Measurements from ENCODE around the gene TBCB. TPM values are rescaled to one million over a fixed set of nuclear protein-coding genes. Genes with fewer than 3 reads are reported as not detected.

TBCB gene
- total and polyA plus RNA-seq, 2 donors (not counting 3 experiments of a cell fraction or from before 2014, with no cell fraction given), result 178 to 363 TPM

DNA sequence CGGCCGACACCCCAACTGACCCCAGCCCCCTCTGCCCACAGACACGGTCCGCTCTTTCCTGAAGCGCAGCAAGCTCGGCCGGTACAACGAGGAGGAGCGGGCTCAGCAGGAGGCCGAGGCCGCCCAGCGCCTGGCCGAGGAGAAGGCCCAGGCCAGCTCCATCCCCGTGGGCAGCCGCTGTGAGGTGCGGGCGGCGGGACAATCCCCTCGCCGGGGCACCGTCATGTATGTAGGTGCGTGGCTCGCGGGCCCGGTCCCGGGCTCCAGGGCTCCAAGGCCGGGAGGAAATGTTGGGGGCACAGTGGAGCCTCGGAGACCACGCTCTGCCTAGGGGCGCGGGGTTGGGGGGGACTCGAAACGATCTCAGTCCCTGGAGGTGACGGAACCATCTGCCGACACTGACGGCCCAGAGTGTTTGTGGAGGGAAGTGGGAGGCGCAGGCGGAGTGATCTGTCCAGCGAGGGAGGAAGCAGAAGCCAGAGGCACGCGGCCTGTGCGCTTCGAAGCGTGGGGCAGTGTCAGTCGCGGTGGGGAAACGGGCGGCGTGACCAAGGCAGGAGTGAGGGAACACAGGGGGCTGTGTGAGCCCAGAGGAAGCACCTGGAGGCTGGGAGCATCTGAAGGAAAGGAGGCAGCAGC is 6.3 kb downstream of the TBCB start:
- DNase-seq (ENCODE audit: low read depth, low spot score) (no peak), FAIRE-seq (no peak)
- no peaks in the 10 kb centered on the region for H3K4me1 ChIP-seq (ENCODE audit: control insufficient read depth, extremely low read depth, insufficient read depth, low read length)
- H3K36me3 ChIP-seq (ENCODE audit: control insufficient read depth in 2 of 2, extremely low read depth in 1 of 2, insufficient read depth in 2 of 2, low read length in 2 of 2), result peaks cover 6 to 27% of the 10 kb centered on the region in 2 experiments
- intact Hi-C loops (cut with micrococcal nuclease) (no loop called here), dilution Hi-C loops (cut with MboI; ENCODE audit: extremely low pct_ligation_motif_present, low sequenced_read_pairs) (no loop called here)
- H3K27ac ChIP-seq (ENCODE audit: insufficient read depth, low read depth, low read length), result no peak overlapping the region
- H2AFZ ChIP-seq (ENCODE audit: low read depth, low read length), result no peak overlapping the region
- H3K9me1 ChIP-seq (replicated peaks; ENCODE audit: control insufficient read depth, extremely low read depth, insufficient read depth, low read length), result no peaks in the 10 kb centered on the region
- no TSS peak for BruUV-seq (replicated peaks)
- H3K4me3 ChIP-seq (replicated peaks in 1 of 3; ENCODE audit: insufficient read depth in 1 of 3, low read depth in 1 of 3, low read length in 3 of 3), result no peak overlapping the region
- no peak overlapping the region for H3K9ac ChIP-seq (replicated peaks; ENCODE audit: extremely low read depth, insufficient read depth, low read length)
- ChIA-PET CTCF (no interaction called here), POLR2A (no interaction called here)
- H3K9me3 ChIP-seq (replicated peaks; ENCODE audit: control insufficient read depth, insufficient read depth, low read length), result no peaks in the 10 kb centered on the region
- H3K79me2 ChIP-seq (ENCODE audit: control insufficient read depth, insufficient read depth, low read length), result peaks cover 3% of the 10 kb centered on the region
- H3K27me3 ChIP-seq (ENCODE audit: control insufficient read depth in 2 of 2, insufficient read depth in 2 of 2, low read length in 2 of 2), result no peaks in the 10 kb centered on the region
- H3K4me2 ChIP-seq (ENCODE audit: insufficient read depth, low read length), result no peak overlapping the region
- no peak for TF ChIP-seq FOS (IDR thresholded peaks at IDR 0.05; ENCODE audit: borderline replicate concordance, insufficient read depth, low read length)
- TF ChIP-seq MYC (IDR thresholded peaks at IDR 0.05; ENCODE audit: low read depth, low read length), result no peak
- no peak for TF ChIP-seq CTCF (IDR thresholded peaks at IDR 0.05; ENCODE audit: extremely low read depth in 1 of 2, insufficient read depth in 1 of 2, low read depth in 1 of 2, low read length in 2 of 2)
- no peak for TF ChIP-seq POLR2A (IDR thresholded peaks at IDR 0.05; ENCODE audit: low read depth, low read length)
- TF ChIP-seq, protein P1, sequence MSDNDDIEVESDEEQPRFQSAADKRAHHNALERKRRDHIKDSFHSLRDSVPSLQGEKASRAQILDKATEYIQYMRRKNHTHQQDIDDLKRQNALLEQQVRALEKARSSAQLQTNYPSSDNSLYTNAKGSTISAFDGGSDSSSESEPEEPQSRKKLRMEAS (IDR thresholded peaks at IDR 0.05; ENCODE audit: insufficient read depth, insufficient read length), result no peak
- no peak for TF ChIP-seq JUN (IDR thresholded peaks at IDR 0.05; ENCODE audit: borderline replicate concordance, insufficient read depth, insufficient read length, low read depth)
- no peak for TF ChIP-seq GATA2 (IDR thresholded peaks at IDR 0.05; ENCODE audit: insufficient read depth, insufficient read length, low read depth, low read length)
- TF ChIP-seq POLR2AphosphoS5 (IDR thresholded peaks at IDR 0.05; ENCODE audit: insufficient read depth, low read depth, low read length), result no peak
- no peak for TF ChIP-seq EZH2 (IDR thresholded peaks at IDR 0.05; ENCODE audit: borderline replicate concordance, low read depth, low read length, severe bottlenecking)
- H4K20me1 ChIP-seq (replicated peaks; ENCODE audit: control insufficient read depth, extremely low read depth, insufficient read depth, low read length), result no peaks in the 10 kb centered on the region

Measured in endothelial cell of umbilical vein (primary cell).